Endothelial cell of umbilical vein (primary cell): Measurements from ENCODE around the gene NR4A3.

Source experiments
- CTCF ChIP-seq, 2 donors: IDR thresholded peaks; 1 replicate in 1 of 2; 2 replicates in 1 of 2; pipeline ENCODE4 v1.5.1; 2011; ENCODE audit warnings: low read length in 2 of 2, mild to moderate bottlenecking in 2 of 2, moderate library complexity in 2 of 2, control low read depth in 1 of 2, inconsistent platforms in 1 of 2, low read depth in 1 of 2; ENCODE audit not compliant: insufficient read depth in 1 of 2; ENCODE audit errors: extremely low read depth in 1 of 2
- EZH2 ChIP-seq: IDR thresholded peaks from 2 replicates; pipeline ENCODE4 v1.6.1; 2012; ENCODE audit warnings: borderline replicate concordance, low read depth, mild to moderate bottlenecking, moderate library complexity, low read length, inconsistent platforms; ENCODE audit not compliant: severe bottlenecking
- MAX ChIP-seq: IDR thresholded peaks from 2 replicates; pipeline ENCODE4 v1.6.1; 2011; ENCODE audit not compliant: insufficient read depth, insufficient read length
- POLR2A ChIP-seq: IDR thresholded peaks from 2 replicates; pipeline ENCODE4 v1.6.1; 2012; ENCODE audit warnings: low read depth, mild to moderate bottlenecking, control low read depth, low read length
- POLR2AphosphoS5 ChIP-seq: IDR thresholded peaks from 2 replicates; pipeline ENCODE4 v1.6.1; 2012; ENCODE audit warnings: low read depth, mild to moderate bottlenecking, control low read depth, low read length, moderate library complexity; ENCODE audit not compliant: insufficient read depth

- TF ChIP-seq CTCF (IDR thresholded peaks at IDR 0.05; ENCODE audit: extremely low read depth in 1 of 2, insufficient read depth in 1 of 2, low read depth in 1 of 2, low read length in 2 of 2) (no peak), POLR2A (no peak), EZH2 (no peak), POLR2AphosphoS5 (no peak), MAX (no peak)
These were observed 48.1 kb upstream of the NR4A3 start for GRCh38 chr9:99773468-99774138.
